K562 (cell line): ENCODE data around the gene RER1. TPM values are rescaled to one million over a fixed set of nuclear protein-coding genes. Genes with fewer than 3 reads are reported as not detected.

Experiments
- ATAC-seq: fragments of 200-7000 bp; cut with Tn5 transposase; 3 replicates; pipeline ENCODE4 v1.9.1; 2020; ENCODE audit warnings: moderate library complexity
- BruUV-seq: library from RNA; stranded (reverse); fragments of 400-500 nt; replicated peaks from 2 replicates; lab custom pipeline; 2021; lab: Mats Ljungman, UMichigan
- CTCF ChIA-PET: fragments of 300-600 bp; formaldehyde crosslinking; extraction: SDS; loops from one replicate; lab custom pipeline; 2021; ENCODE audit warnings: low intra/inter-chr PET ratio; lab: Yijun Ruan, JAX
- POLR2A ChIA-PET: fragments of 300-600, 350-650 bp; sonication (Branson Sonifier 250); formaldehyde crosslinking; extraction: SDS; loops from one replicate; lab custom pipeline; 2021; ENCODE audit warnings: antibody characterized with exemption, inconsistent platforms; lab: Yijun Ruan, JAX
- DNase-seq, 4 experiments: peaks; one replicate each; pipeline versions ENCODE4 v3.0.0 to v3.0.0-alpha.2; 2011 to 2018; ENCODE audit warnings: low spot score in 3 of 4, mixed read lengths in 3 of 4; ENCODE audit errors: extremely low read depth in 1 of 4
- FAIRE-seq: peaks from 2 replicates; lab custom pipeline; 2011; peaks lifted over from hg19 to GRCh38; lab: Jason Lieb, UNC
- H2AFZ ChIP-seq: 2 replicates; pipeline ENCODE4 v1.6.0; 2011; ENCODE audit warnings: low read depth, low read length, control low read depth, inconsistent platforms
- H3K27ac ChIP-seq: fragments of 200-600 bp; 3 replicates; pipeline ENCODE4 v1.8.0; 2011; ENCODE audit warnings: low read depth, mild to moderate bottlenecking, control low read depth, inconsistent platforms, low read length, moderate library complexity, mixed read lengths; ENCODE audit errors: extremely low read depth
- H3K27me3 ChIP-seq, 2 experiments: fragments of 300-600 bp in 1 of 2; 2 replicates in 1 of 2; 3 replicates in 1 of 2; pipeline versions ENCODE4 v1.6.0 to v1.8.0; 2011; ENCODE audit warnings: inconsistent platforms in 2 of 2, low read length in 2 of 2, mild to moderate bottlenecking in 1 of 2, mixed read lengths in 1 of 2, moderate library complexity in 1 of 2; ENCODE audit not compliant: control insufficient read depth in 2 of 2, insufficient read depth in 2 of 2
- H3K36me3 ChIP-seq: fragments of 300-600 bp; 3 replicates; pipeline ENCODE4 v1.8.0; 2011; ENCODE audit warnings: mild to moderate bottlenecking, low read length, inconsistent platforms; ENCODE audit not compliant: control insufficient read depth, insufficient read depth
- H3K4me1 ChIP-seq, 2 experiments: fragments of 200-600 bp in 1 of 2; replicated peaks in 1 of 2; 2 replicates in 1 of 2; 3 replicates in 1 of 2; pipeline versions ENCODE4 v1.5.1 to v1.8.0; 2011; ENCODE audit warnings: inconsistent platforms in 2 of 2, low read length in 2 of 2, mild to moderate bottlenecking in 1 of 2, mixed read lengths in 1 of 2, moderate library complexity in 1 of 2; ENCODE audit not compliant: control insufficient read depth in 2 of 2, insufficient read depth in 2 of 2
- H3K4me2 ChIP-seq: 2 replicates; pipeline ENCODE4 v1.6.1; 2011; ENCODE audit warnings: low read length, control low read depth, inconsistent platforms, mixed read lengths; ENCODE audit not compliant: insufficient read depth
- H3K4me3 ChIP-seq: fragments of 200-600 bp; sonication (generic), shearing (Covaris generic); 2 replicates; pipeline ENCODE4 v1.5.1; 2016; ENCODE audit warnings: control low read depth, inconsistent platforms
- H3K79me2 ChIP-seq: fragments of 200-600 bp; 3 replicates; pipeline ENCODE4 v1.8.0; 2011; ENCODE audit warnings: low read length, inconsistent platforms; ENCODE audit not compliant: control insufficient read depth, insufficient read depth
- H3K9ac ChIP-seq, 2 experiments: 2 replicates each; pipeline versions ENCODE4 v1.6.0 to v1.6.1; 2011; ENCODE audit warnings: low read depth in 2 of 2, low read length in 2 of 2, control low read depth in 1 of 2, inconsistent platforms in 1 of 2, mild to moderate bottlenecking in 1 of 2, mixed read lengths in 1 of 2; ENCODE audit not compliant: insufficient read depth in 1 of 2
- H3K9me1 ChIP-seq: one replicate; pipeline ENCODE4 v1.6.0; 2011; ENCODE audit warnings: inconsistent platforms, mild to moderate bottlenecking, low read length, moderate library complexity; ENCODE audit not compliant: control insufficient read depth, insufficient read depth
- H3K9me3 ChIP-seq: replicated peaks from 2 replicates; pipeline ENCODE4 v1.5.1; 2011; ENCODE audit warnings: low read depth, low read length, inconsistent platforms; ENCODE audit not compliant: control insufficient read depth, insufficient read depth
- H4K20me1 ChIP-seq: replicated peaks from 2 replicates; pipeline ENCODE4 v1.6.1; 2011; ENCODE audit warnings: low read length, inconsistent platforms, mixed read lengths; ENCODE audit not compliant: control insufficient read depth, insufficient read depth
- BRCA1 ChIP-seq, 2 experiments: fragments of 450-650 bp in 1 of 2; sonication (generic) in 1 of 2; formaldehyde crosslinking in 1 of 2; IDR thresholded peaks; 2 replicates each; pipeline versions ENCODE4 v1.5.0 to v1.6.1; 2017 to 2020; ENCODE audit warnings: mild to moderate bottlenecking in 1 of 2, missing genetic modification reagents in 1 of 2
- CBX5 ChIP-seq: IDR thresholded peaks from 2 replicates; pipeline ENCODE4 v1.6.1; 2014; ENCODE audit warnings: low read depth, borderline replicate concordance
- CREM ChIP-seq: IDR thresholded peaks from 2 replicates; pipeline ENCODE4 v1.6.1; 2014; ENCODE audit warnings: antibody characterized with exemption, low read depth
- HDGF ChIP-seq: fragments of 450-650 bp; IDR thresholded peaks from 2 replicates; pipeline ENCODE4 v1.6.1; 2016
- NFYB ChIP-seq: IDR thresholded peaks from 2 replicates; pipeline ENCODE4 v1.6.1; 2011; ENCODE audit warnings: mild to moderate bottlenecking, moderate library complexity; ENCODE audit not compliant: insufficient read length; ENCODE audit errors: extremely low read depth
- POLR2AphosphoS2 ChIP-seq: IDR thresholded peaks from 2 replicates; pipeline ENCODE4 v1.6.1; 2012; ENCODE audit warnings: low read length, improper control_type of control experiment
- POU5F1 ChIP-seq: fragments of 150-350 bp; IDR thresholded peaks from 2 replicates; pipeline ENCODE4 v1.6.1; 2014; ENCODE audit warnings: borderline replicate concordance, low read length, low read depth, mild to moderate bottlenecking; ENCODE audit not compliant: partially characterized antibody
- PRPF4 ChIP-seq: fragments of 200-400 bp; formaldehyde crosslinking; IDR thresholded peaks from one replicate; pipeline ENCODE4 v1.6.1; 2017; ENCODE audit warnings: low read length, low read depth, mild to moderate bottlenecking; ENCODE audit not compliant: insufficient read depth, poor library complexity, severe bottlenecking
- SLC30A9 ChIP-seq: fragments of 250-450 bp; sonication (Bioruptor Pico); IDR thresholded peaks from 2 replicates; pipeline ENCODE4 v1.8.0; 2022; ENCODE audit warnings: mild to moderate bottlenecking, moderate library complexity
- SMAD4 ChIP-seq: fragments of 250-450 bp; sonication (Bioruptor Pico); conservative IDR thresholded peaks from 2 replicates; pipeline ENCODE4 v1.8.0; 2021; ENCODE audit warnings: inconsistent platforms, mild to moderate bottlenecking, moderate library complexity
- SRF ChIP-seq, 2 experiments: fragments of 250-450, 450-650 bp in 1 of 2; sonication (Bioruptor Pico) in 1 of 2; sonication (generic) in 1 of 2; formaldehyde crosslinking; IDR thresholded peaks; 2 replicates each; pipeline versions ENCODE4 v1.5.0 to v1.5.1; 2020 to 2022; ENCODE audit warnings: mild to moderate bottlenecking in 1 of 2, missing genetic modification reagents in 1 of 2
- TOE1 ChIP-seq, 2 experiments: fragments of 450-650 bp in 1 of 2; sonication (generic) in 1 of 2; formaldehyde crosslinking in 1 of 2; IDR thresholded peaks; 2 replicates each; pipeline versions ENCODE4 v1.7.1 to v1.8.0; 2016 to 2022; ENCODE audit warnings: borderline replicate concordance in 2 of 2, mild to moderate bottlenecking in 2 of 2, antibody characterized with exemption in 1 of 2, inconsistent platforms in 1 of 2, low read depth in 1 of 2, missing genetic modification reagents in 1 of 2, moderate library complexity in 1 of 2
- UBTF ChIP-seq, 2 experiments: IDR thresholded peaks; 2 replicates each; pipeline ENCODE4 v1.6.1; 2012; ENCODE audit warnings: improper control_type of control experiment in 2 of 2, low read depth in 2 of 2, low read length in 2 of 2, borderline replicate concordance in 1 of 2
- YBX1 ChIP-seq: fragments of 450-650 bp; IDR thresholded peaks from 2 replicates; pipeline ENCODE4 v1.7.1; 2016; ENCODE audit warnings: mild to moderate bottlenecking
- ZBTB1 ChIP-seq: sonication (generic); formaldehyde crosslinking; IDR thresholded peaks from 2 replicates; pipeline ENCODE4 v1.8.1; 2023; ENCODE audit warnings: missing genetic modification reagents, low read depth, mild to moderate bottlenecking, borderline replicate concordance
- ZBTB43 ChIP-seq: sonication (generic); formaldehyde crosslinking; IDR thresholded peaks from 2 replicates; pipeline ENCODE4 v1.8.0; 2023; ENCODE audit warnings: mild to moderate bottlenecking, missing genetic modification reagents
- ZNF408 ChIP-seq: fragments of 250-450 bp; sonication (Bioruptor Pico); IDR thresholded peaks from 2 replicates; pipeline ENCODE4 v1.4.0; 2020; ENCODE audit warnings: low read depth, mild to moderate bottlenecking, moderate library complexity
- WGBS: fragments of 100-300 bp; shearing (Covaris generic); methylation state at CpG from one replicate; pipeline ENCODE4 v1.1.6; 2016; ENCODE audit warnings: low coverage, mixed read lengths; ENCODE audit not compliant: insufficient coverage; ENCODE audit errors: missing lambda C conversion rate; 5-methylcytosine and 5-hydroxymethylcytosine counted together
- in situ Hi-C: fragments of 300-500 bp; cut with MboI; formaldehyde crosslinking; loops from 4 replicates; pipeline ENCODE4 v1.15.0; 2018; ENCODE audit warnings: inconsistent platforms, mixed read lengths
- intact Hi-C: fragments of 100-400 bp; cut with micrococcal nuclease; formaldehyde crosslinking; loops from 2 replicates; pipeline ENCODE4 v1.14.2; 2022
- polyA plus RNA-seq, 8 experiments: library from polyadenylated mRNA; depleted of rRNA in 4 of 8; stranded (reverse) in 5 of 8; unstranded in 3 of 8; fragments of >200 nt; fragmentation: Nextera tagmentation in 2 of 8; fragmentation: Illumina TruSeq in 1 of 8; extraction: Ambion mirVana in 2 of 8; extraction: Trizol in 1 of 8; gene quantifications; 2 replicates each; pipeline versions ENCODE4 v1.2.1 to v1.2.3, GENCODE V29; 2011 to 2014; ENCODE audit warnings: inconsistent platforms in 1 of 8, missing spikeins in 1 of 8
- total RNA-seq, 7 experiments: library from RNA; depleted of rRNA in 6 of 7; stranded (reverse); fragments of >200 nt in 6 of 7; fragmentation: Illumina TruSeq in 2 of 7; extraction: Trizol in 2 of 7; gene quantifications; 2 replicates each; pipeline versions ENCODE4 v1.2.1 to v1.2.3, GENCODE V29; 2011 to 2021; ENCODE audit warnings: low replicate concordance in 1 of 7

Gene RER1
- total and polyA plus RNA-seq, 9 of the 15 experiments (the other 6 are each of a cell fraction or from before 2014, with no cell fraction given) = 19.6 to 354 (median 183) TPM

- intact Hi-C loops = no loop called here
- Histone ChIP-seq H4K20me1 (peaks cover 11% of the 10 kb centered on the region), H3K27ac (no peak overlapping the region), H2AFZ (no peak overlapping the region), H3K9me3 (no peaks in the 10 kb centered on the region), H3K9ac (no peak overlapping the region), H3K4me3 (no peak overlapping the region), H3K27me3 (peaks cover 67 to 88% of the 10 kb centered on the region in 2 experiments), H3K79me2 (no peaks in the 10 kb centered on the region), H3K4me2 (no peak overlapping the region), H3K9me1 (no peaks in the 10 kb centered on the region), H3K36me3 (no peaks in the 10 kb centered on the region), H3K4me1 (peaks cover 0 to 35% of the 10 kb centered on the region in 2 experiments; a peak in 2 of 5 replicates)
- no peak for TF ChIP-seq UBTF (IDR thresholded peaks at IDR 0.05; ENCODE audit: borderline replicate concordance in 1 of 2, low read depth in 2 of 2, low read length in 2 of 2)
- TF ChIP-seq NFYB = no peak
- no peak for TF ChIP-seq POU5F1
- TF ChIP-seq SMAD4 = no peak
- TF ChIP-seq ZBTB43 (CRISPR knock-in tag) = no peak
- no peak for TF ChIP-seq YBX1
- TF ChIP-seq POLR2AphosphoS2 = no peak
- no peak for TF ChIP-seq ZBTB1
- no peak for TF ChIP-seq BRCA1 (IDR thresholded peaks at IDR 0.05)
- no peak for TF ChIP-seq BRCA1 (CRISPR knock-in tag; IDR thresholded peaks at IDR 0.05)
- TF ChIP-seq SLC30A9 (CRISPR knock-in tag) = no peak
- TF ChIP-seq CREM = no peak
- TF ChIP-seq HDGF = no peak
- TF ChIP-seq ZNF408 = no peak
- no peak for TF ChIP-seq CBX5
- no peak for TF ChIP-seq PRPF4
- TF ChIP-seq SRF (CRISPR knock-in tag; IDR thresholded peaks at IDR 0.05) = no peak
- no peak for TF ChIP-seq TOE1 (IDR thresholded peaks at IDR 0.05; ENCODE audit: borderline replicate concordance)
- no peak for TF ChIP-seq TOE1 (CRISPR knock-in tag; IDR thresholded peaks at IDR 0.05; ENCODE audit: borderline replicate concordance, low read depth)
- 1% methylated on average over 13 of the region's 13 CpGs for WGBS
- BruUV-seq = no TSS peak
- no peak for DNase-seq
- FAIRE-seq = no peak
- POLR2A ChIA-PET = interaction anchor here (0.6 kb wide), 2 partner anchors 9 to 839 kb away, joined by 3 read pairs; no protein-coding TSS in a partner anchor
- no peak for ATAC-seq
- CTCF ChIA-PET = no interaction called here
- in situ Hi-C loops = no loop called here
Observed at GRCh38 chr1:2347409-2347785, 44.2 kb upstream of the RER1 start.
